Activated CD4-positive, alpha-beta T cell treated with anti-CD3 and anti-CD28 coated beads, Interleukin-2, amount 50 U/mL, for 4 hours (primary cell): ENCODE results near the gene IGLL1.

Experiments
- DNase-seq, 2 experiments: peaks; one replicate each; pipeline ENCODE4 v3.0.0-alpha.2; 2020

Gene IGLL1

DNA sequence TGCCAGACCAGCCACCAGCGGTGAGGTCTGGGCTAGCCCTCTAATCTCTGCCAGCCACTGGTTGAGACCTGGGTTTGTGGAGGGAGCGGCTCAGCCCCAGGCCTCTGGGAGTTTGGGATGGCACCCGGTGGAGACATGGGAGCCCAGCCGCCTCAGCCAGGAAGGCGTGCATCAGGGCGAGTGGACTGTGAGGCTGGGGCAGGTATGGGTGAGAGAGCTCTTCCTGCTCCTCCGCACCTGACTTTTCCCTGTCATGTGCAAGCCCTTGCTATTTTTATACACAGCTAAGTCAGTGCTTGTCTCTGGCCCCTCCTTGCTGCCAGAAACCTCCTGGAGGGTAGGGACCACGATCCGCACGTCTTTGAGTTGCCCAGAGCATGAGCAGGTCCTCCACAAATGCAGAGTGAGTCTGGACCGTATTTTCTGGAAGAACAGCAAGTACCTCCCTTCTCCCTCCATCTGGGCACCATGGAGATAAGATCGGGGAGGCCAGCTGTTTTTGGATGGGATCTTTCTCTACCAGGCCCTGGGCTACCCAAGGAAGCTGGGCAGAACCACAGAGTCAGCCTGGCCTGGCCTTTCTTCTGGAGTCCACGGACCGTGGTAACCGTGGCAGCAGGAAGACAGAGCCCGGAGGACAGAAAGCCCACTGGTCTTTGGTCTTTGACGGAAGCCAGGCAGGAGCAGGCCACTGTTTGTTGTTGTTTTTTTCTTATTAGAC lies 53.3 kb downstream of the IGLL1 start:
- no peak for DNase-seq

DNA sequence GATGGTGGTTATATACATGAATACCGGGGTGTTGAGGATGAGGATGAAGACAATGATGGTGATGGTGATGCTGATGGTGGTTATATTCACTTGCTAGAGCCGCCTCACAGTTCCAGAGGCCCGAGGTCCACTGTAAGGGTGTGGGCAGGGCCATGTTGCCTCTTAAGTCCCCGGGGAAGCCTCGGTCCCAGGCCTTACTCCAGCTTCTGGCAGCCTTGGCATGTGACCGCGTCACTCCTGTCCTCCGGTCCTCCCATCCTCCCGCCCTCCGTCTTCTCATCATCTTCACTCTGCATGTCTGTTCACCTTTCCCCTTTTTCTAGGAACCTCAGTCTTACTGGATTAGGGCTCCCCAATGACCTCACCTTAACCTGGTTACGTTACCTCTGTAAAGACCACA lies 54.6 kb downstream of the IGLL1 start:
- no peak for DNase-seq

DNA sequence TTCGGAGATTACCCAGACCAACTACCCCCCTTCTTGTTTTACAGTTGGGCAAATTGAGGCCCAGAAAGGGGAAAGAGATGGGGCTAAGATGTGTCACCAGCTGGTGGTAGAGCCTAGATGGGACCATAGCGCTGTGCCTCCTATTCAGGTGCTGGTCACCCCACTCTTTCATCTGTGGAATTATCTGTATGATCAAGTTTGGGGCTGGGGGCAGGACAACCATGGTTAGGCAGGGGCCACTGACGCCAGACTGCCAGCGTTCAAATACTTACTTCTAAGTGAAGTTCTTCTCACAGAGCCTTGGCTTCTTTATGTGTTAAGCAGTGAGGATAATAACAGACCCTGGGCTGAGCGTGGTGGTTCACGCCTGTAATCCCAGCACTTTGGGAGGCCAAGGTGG lies 55.9 kb downstream of the IGLL1 start:
- no peak for DNase-seq

GRCh38 chr22:23523713-23524112 lies 56.4 kb downstream of the IGLL1 start:
- no peak for DNase-seq
